Measurements from ENCODE around the gene TPBG.

TPBG gene

GRCh38 chr6:82363428-82364086 lies at the start of gene TPBG:
TPBG (plus strand) TSS chr6:82363817; CDS start chr6:82364962, 1,145 bp downstream.
- DNase-seq (ENCODE audit: low read depth) = no peak

- DNase-seq (ENCODE audit: low read depth) = no peak
Measured at GRCh38 chr6:82322386-82322785, 41.2 kb upstream of the TPBG start.

- DNase-seq (ENCODE audit: low read depth) = no peak
Measured at GRCh38 chr6:82329766-82330165, 33.9 kb upstream of the TPBG start.

GRCh38 chr6:82330171-82330804 lies 33.3 kb upstream of the TPBG start:
- no peak for DNase-seq (ENCODE audit: low read depth)

GRCh38 chr6:82331031-82331773 lies 32.4 kb upstream of the TPBG start:
- no peak for DNase-seq (ENCODE audit: low read depth)

GRCh38 chr6:82333781-82334180 lies 29.8 kb upstream of the TPBG start:
- DNase-seq (ENCODE audit: low read depth) = no peak

- DNase-seq (ENCODE audit: low read depth) = no peak
Measured at GRCh38 chr6:82337688-82338257, 25.8 kb upstream of the TPBG start.

GRCh38 chr6:82348130-82348529 lies 15.5 kb upstream of the TPBG start:
- DNase-seq (ENCODE audit: low read depth) = no peak

- DNase-seq (ENCODE audit: low read depth) = no peak
Measured at GRCh38 chr6:82353848-82354247, 9.8 kb upstream of the TPBG start.

GRCh38 chr6:82360552-82360951 lies 3.1 kb upstream of the TPBG start:
- no peak for DNase-seq (ENCODE audit: low read depth)

GRCh38 chr6:82361631-82362030 lies 2.0 kb upstream of the TPBG start:
- no peak for DNase-seq (ENCODE audit: low read depth)

- no peak for DNase-seq (ENCODE audit: low read depth)
Measured at GRCh38 chr6:82362144-82362543, 1.5 kb upstream of the TPBG start.

GRCh38 chr6:82362878-82363427 lies 664 bp upstream of the TPBG start:
- no peak for DNase-seq (ENCODE audit: low read depth)

- no peak for DNase-seq (ENCODE audit: low read depth)
Measured at GRCh38 chr6:82364087-82365015, 734 bp downstream of the TPBG start.

- DNase-seq (ENCODE audit: low read depth) = no peak
Measured at GRCh38 chr6:82365016-82365795, 1.6 kb downstream of the TPBG start.

GRCh38 chr6:82367704-82368103 lies 4.1 kb downstream of the TPBG start:
- no peak for DNase-seq (ENCODE audit: low read depth)

GRCh38 chr6:82370788-82371187 lies 7.2 kb downstream of the TPBG start:
- DNase-seq (ENCODE audit: low read depth) = no peak

GRCh38 chr6:82371799-82372546 lies 8.4 kb downstream of the TPBG start:
- DNase-seq (ENCODE audit: low read depth) = no peak

- DNase-seq (ENCODE audit: low read depth) = no peak
Measured at GRCh38 chr6:82372656-82373055, 9.0 kb downstream of the TPBG start.

GRCh38 chr6:82374516-82374915 lies 10.9 kb downstream of the TPBG start:
- no peak for DNase-seq (ENCODE audit: low read depth)

Data from activated T-helper 1 cell treated with Interleukin-2 at 50 U/mL for 16 hours (primary cell).